HepG2 (cell line): ENCODE results near the gene MACROD2. TPM values are rescaled to one million over a fixed set of nuclear protein-coding genes. Genes with fewer than 3 reads are reported as not detected.

Experiments used
- GFI1 ChIP-seq: sonication (generic); formaldehyde crosslinking; IDR thresholded peaks from 2 replicates; pipeline ENCODE4 v1.5.0; 2020; ENCODE audit warnings: missing genetic modification reagents, mild to moderate bottlenecking, borderline replicate concordance
- GPN1 ChIP-seq: sonication (generic); formaldehyde crosslinking; IDR thresholded peaks from 2 replicates; pipeline ENCODE4 v1.5.1; 2020; ENCODE audit warnings: missing genetic modification reagents, borderline replicate concordance
- NR0B2 ChIP-seq: sonication (generic); formaldehyde crosslinking; IDR thresholded peaks from 2 replicates; pipeline ENCODE4 v1.4.0; 2020; ENCODE audit warnings: mild to moderate bottlenecking, missing genetic modification reagents
- PHF21A ChIP-seq: sonication (generic); formaldehyde crosslinking; IDR thresholded peaks from 2 replicates; pipeline ENCODE4 v1.5.0; 2020; ENCODE audit warnings: mild to moderate bottlenecking, missing genetic modification reagents
- PTBP1 ChIP-seq: fragments of 200-400 bp; formaldehyde crosslinking; IDR thresholded peaks from 2 replicates; pipeline ENCODE4 v1.6.1; 2018; ENCODE audit warnings: low read length, low read depth; ENCODE audit not compliant: poor library complexity, severe bottlenecking
- SIN3B ChIP-seq: fragments of 150-350 bp; IDR thresholded peaks from 2 replicates; pipeline ENCODE4 v1.6.1; 2014; ENCODE audit warnings: low read length
- THAP9 ChIP-seq: sonication (generic); formaldehyde crosslinking; IDR thresholded peaks from 2 replicates; pipeline ENCODE4; 2020; ENCODE audit warnings: missing genetic modification reagents, mild to moderate bottlenecking, borderline replicate concordance
- TOPORS ChIP-seq: sonication (generic); formaldehyde crosslinking; IDR thresholded peaks from 2 replicates; pipeline ENCODE4 v1.8.0; 2023; ENCODE audit warnings: mild to moderate bottlenecking, missing genetic modification reagents
- ZNF160 ChIP-seq: sonication (generic); formaldehyde crosslinking; IDR thresholded peaks from 2 replicates; pipeline ENCODE4 v1.8.0; 2022; ENCODE audit warnings: mild to moderate bottlenecking, inconsistent platforms, missing genetic modification reagents
- ZNF577 ChIP-seq: sonication (generic); formaldehyde crosslinking; IDR thresholded peaks from 2 replicates; pipeline ENCODE4 v1.4.0; 2020; ENCODE audit warnings: mild to moderate bottlenecking, low read depth, missing genetic modification reagents, borderline replicate concordance
- ZNF615 ChIP-seq: sonication (generic); formaldehyde crosslinking; IDR thresholded peaks from 2 replicates; pipeline ENCODE4 v1.5.0; 2020; ENCODE audit warnings: mild to moderate bottlenecking, missing genetic modification reagents, borderline replicate concordance
- polyA plus RNA-seq, 8 experiments: library from polyadenylated mRNA; depleted of rRNA in 3 of 8; stranded (reverse) in 7 of 8; unstranded in 1 of 8; fragments of >200 nt; fragmentation: Illumina TruSeq in 4 of 8; extraction: Trizol in 4 of 8; gene quantifications; 2 replicates each; pipeline versions ENCODE4 v1.2.1 to v1.2.3, GENCODE V29; 2011 to 2016; ENCODE audit warnings: low read depth in 4 of 8, missing spikeins in 1 of 8, mixed read lengths in 1 of 8; ENCODE audit not compliant: insufficient read depth in 1 of 8
- total RNA-seq, 5 experiments: library from RNA; depleted of rRNA; stranded (reverse); fragments of >200 nt; fragmentation: Illumina TruSeq; extraction: Trizol; gene quantifications; 2 replicates each; pipeline ENCODE4 v1.2.3, GENCODE V29; 2016; ENCODE audit warnings: low read depth in 1 of 5
- TF ChIP-seq, protein P1 (sequence below): sonication (generic); formaldehyde crosslinking; IDR thresholded peaks from 2 replicates; pipeline ENCODE4 v1.8.0; 2022; ENCODE audit warnings: missing genetic modification reagents, mild to moderate bottlenecking, moderate library complexity, borderline replicate concordance
- TF ChIP-seq, protein P2 (sequence below): sonication (generic); formaldehyde crosslinking; IDR thresholded peaks from 2 replicates; pipeline ENCODE4 v1.4.0; 2020; ENCODE audit warnings: missing genetic modification reagents
- TF ChIP-seq, protein P3 (sequence below): sonication (generic); formaldehyde crosslinking; IDR thresholded peaks from 2 replicates; pipeline ENCODE4 v1.4.0; 2020; ENCODE audit warnings: mild to moderate bottlenecking, missing genetic modification reagents
- TF ChIP-seq, protein P4 (sequence below): sonication (generic); formaldehyde crosslinking; IDR thresholded peaks from 2 replicates; pipeline ENCODE4 v1.8.1; 2023; ENCODE audit warnings: mild to moderate bottlenecking, inconsistent platforms, moderate library complexity, missing genetic modification reagents, borderline replicate concordance

Gene MACROD2
- total and polyA plus RNA-seq, 2 of the 13 experiments (the other 11 are each of a cell fraction or from before 2014, with no cell fraction given), result 0.13 to 0.51 TPM

DNA sequence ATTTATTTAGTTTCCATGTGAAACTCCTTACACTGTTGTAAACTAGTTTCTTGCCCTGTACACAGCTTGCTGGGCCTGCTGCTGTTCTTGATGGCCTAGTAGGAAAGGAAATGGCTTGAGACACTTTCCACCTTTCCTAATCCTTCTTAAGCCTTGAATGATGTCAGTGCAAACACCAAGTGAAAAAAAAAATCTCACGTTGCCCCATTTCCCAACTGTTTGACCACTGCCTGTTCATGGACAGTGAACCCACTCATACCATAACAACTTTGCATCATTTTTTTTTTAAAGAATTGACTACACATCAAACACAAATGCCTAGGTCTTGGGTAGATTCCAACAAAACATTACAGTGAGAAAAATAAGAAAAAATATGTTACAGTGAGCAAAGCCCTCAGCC is 995.7 kb downstream of the MACROD2 start (continued):
- TF ChIP-seq, protein P1, sequence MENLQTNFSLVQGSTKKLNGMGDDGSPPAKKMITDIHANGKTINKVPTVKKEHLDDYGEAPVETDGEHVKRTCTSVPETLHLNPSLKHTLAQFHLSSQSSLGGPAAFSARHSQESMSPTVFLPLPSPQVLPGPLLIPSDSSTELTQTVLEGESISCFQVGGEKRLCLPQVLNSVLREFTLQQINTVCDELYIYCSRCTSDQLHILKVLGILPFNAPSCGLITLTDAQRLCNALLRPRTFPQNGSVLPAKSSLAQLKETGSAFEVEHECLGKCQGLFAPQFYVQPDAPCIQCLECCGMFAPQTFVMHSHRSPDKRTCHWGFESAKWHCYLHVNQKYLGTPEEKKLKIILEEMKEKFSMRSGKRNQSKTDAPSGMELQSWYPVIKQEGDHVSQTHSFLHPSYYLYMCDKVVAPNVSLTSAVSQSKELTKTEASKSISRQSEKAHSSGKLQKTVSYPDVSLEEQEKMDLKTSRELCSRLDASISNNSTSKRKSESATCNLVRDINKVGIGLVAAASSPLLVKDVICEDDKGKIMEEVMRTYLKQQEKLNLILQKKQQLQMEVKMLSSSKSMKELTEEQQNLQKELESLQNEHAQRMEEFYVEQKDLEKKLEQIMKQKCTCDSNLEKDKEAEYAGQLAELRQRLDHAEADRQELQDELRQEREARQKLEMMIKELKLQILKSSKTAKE, result no peak
- TF ChIP-seq, protein P2, sequence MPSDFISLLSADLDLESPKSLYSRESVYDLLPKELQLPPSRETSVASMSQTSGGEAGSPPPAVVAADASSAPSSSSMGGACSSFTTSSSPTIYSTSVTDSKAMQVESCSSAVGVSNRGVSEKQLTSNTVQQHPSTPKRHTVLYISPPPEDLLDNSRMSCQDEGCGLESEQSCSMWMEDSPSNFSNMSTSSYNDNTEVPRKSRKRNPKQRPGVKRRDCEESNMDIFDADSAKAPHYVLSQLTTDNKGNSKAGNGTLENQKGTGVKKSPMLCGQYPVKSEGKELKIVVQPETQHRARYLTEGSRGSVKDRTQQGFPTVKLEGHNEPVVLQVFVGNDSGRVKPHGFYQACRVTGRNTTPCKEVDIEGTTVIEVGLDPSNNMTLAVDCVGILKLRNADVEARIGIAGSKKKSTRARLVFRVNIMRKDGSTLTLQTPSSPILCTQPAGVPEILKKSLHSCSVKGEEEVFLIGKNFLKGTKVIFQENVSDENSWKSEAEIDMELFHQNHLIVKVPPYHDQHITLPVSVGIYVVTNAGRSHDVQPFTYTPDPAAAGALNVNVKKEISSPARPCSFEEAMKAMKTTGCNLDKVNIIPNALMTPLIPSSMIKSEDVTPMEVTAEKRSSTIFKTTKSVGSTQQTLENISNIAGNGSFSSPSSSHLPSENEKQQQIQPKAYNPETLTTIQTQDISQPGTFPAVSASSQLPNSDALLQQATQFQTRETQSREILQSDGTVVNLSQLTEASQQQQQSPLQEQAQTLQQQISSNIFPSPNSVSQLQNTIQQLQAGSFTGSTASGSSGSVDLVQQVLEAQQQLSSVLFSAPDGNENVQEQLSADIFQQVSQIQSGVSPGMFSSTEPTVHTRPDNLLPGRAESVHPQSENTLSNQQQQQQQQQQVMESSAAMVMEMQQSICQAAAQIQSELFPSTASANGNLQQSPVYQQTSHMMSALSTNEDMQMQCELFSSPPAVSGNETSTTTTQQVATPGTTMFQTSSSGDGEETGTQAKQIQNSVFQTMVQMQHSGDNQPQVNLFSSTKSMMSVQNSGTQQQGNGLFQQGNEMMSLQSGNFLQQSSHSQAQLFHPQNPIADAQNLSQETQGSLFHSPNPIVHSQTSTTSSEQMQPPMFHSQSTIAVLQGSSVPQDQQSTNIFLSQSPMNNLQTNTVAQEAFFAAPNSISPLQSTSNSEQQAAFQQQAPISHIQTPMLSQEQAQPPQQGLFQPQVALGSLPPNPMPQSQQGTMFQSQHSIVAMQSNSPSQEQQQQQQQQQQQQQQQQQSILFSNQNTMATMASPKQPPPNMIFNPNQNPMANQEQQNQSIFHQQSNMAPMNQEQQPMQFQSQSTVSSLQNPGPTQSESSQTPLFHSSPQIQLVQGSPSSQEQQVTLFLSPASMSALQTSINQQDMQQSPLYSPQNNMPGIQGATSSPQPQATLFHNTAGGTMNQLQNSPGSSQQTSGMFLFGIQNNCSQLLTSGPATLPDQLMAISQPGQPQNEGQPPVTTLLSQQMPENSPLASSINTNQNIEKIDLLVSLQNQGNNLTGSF (CRISPR knock-in tag), result no peak
- TF ChIP-seq, protein P3, sequence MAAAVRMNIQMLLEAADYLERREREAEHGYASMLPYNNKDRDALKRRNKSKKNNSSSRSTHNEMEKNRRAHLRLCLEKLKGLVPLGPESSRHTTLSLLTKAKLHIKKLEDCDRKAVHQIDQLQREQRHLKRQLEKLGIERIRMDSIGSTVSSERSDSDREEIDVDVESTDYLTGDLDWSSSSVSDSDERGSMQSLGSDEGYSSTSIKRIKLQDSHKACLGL (CRISPR knock-in tag), result no peak
- TF ChIP-seq GFI1 (CRISPR knock-in tag) (peak; percentile 69; the same call in 1 of the 2 replicates), GPN1 (CRISPR knock-in tag) (no peak), PHF21A (peak; percentile 50; the same call in 1 of the 2 replicates), TOPORS (no peak), SIN3B (no peak), NR0B2 (CRISPR knock-in tag) (no peak), ZNF160 (CRISPR knock-in tag) (no peak), THAP9 (CRISPR knock-in tag) (no peak), ZNF615 (CRISPR knock-in tag) (no peak), ZNF577 (CRISPR knock-in tag) (no peak), PTBP1 (no peak)
- TF ChIP-seq, protein P4, sequence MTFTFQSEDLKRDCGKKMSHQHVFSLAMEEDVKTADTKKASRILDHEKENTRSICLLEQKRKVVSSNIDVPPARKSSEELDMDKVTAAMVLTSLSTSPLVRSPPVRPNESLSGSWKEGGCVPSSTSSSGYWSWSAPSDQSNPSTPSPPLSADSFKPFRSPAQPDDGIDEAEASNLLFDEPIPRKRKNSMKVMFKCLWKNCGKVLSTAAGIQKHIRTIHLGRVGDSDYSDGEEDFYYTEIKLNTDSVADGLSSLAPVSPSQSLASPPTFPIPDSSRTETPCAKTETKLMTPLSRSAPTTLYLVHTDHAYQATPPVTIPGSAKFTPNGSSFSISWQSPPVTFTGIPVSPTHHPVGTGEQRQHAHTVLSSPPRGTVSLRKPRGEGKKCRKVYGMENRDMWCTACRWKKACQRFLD (CRISPR knock-in tag), result no peak
